Measurements from ENCODE around the gene CSF2RB.

The CSF2RB gene

GRCh38 chr22:36938886-36939285, 25.5 kb downstream of the CSF2RB start:
- DNase-seq, result no peak

- no peak for DNase-seq
These were observed 27.2 kb downstream of the CSF2RB start for GRCh38 chr22:36940676-36941075.

DNA sequence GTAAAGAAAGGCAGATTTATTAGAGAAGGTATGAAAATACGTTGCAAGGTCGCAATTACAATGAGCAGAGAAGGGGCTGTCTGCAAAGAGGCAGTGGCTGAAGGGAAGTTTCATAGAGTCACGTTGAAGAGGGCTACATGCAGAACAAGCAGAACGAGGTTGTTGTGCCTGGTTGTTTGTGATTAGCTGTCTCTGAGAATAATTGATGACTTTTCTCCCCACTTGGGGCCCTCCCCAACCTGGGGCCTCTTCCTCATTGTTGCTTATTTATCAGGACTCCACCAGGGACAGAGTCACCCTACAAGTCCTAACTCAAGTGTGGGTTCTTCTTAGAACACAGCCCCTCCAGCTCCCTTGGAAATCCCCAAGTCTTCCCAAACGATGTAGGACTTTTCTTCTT, 29.1 kb downstream of the CSF2RB start:
- DNase-seq, result no peak

DNA sequence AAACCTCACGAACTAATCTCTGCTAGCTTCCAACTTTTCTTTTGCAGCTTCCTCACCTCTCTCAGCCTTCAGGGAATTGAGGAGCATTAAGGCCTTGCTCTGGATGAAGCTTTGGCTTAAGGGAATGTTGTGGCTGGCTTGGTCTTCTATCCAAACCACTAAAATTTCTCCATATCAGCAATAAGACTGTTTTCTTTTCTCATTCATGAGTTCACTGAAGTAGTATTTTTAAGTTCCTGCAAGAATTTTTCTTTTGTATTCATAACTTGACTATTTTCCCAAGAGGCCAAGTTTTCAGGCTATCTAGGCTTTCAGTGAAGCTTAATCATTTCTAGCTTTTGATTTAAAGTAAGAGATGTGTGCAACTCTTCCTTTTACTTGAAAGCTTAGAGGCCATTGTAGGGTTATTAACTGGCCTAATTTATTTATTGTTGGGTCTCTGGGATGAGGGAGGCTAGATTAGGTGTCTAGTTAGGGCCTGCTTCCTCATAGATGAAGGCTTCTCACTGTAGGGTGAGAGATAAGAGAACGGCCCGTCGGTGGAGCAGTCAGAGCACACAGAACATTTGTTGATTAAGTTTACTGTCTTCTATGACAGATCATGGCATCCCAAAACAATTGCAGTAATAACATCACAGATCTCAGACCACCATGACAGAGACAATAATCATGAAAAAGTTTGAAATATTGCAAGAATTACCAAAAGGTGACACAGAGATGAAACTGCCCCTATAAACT, 33.2 kb downstream of the CSF2RB start:
- no peak for DNase-seq

DNA sequence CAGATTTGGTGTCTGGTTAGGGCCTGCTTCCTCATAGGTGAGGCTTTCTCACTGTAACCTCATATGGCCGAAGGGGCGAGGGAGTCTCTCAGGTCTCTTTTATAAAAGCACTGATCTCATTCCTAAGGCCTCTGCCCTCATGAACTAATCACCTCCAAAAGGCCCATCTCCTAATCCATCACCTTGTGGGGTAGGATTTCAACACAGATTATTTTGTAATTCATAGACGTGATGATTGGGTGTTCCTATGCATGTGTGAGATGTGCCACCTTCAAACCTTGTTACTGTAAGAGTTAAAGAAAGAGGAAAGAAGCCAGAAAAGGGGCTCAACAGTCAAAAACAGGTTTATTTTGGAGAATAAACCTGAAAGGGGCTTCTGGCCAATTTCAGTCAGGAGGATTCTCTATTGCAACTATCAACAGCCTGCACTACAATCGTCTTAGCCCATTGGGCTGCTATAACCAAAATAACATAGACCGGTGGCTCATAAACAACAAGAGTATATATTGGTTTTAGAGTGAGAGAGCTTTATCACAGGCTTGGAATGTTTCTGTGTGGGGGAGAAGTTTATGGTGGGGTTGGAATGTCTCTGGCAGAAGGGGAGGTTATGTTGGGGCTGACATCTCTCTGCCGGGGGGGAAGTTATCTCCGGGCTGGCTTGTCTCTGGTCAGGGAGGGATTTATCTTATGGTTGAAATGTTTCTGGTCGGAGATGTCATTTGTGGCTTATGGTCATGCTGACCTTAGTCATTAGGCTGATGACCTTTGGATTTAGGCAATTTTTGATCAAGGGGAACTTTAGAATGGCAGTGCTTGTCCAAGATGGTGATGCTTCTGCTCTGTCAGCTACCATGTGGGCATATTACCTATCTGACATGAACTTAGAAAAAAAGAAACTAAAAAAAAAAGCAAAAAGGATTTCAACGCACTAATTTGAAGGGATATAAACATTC, 35.1 kb downstream of the CSF2RB start:
- DNase-seq, result no peak

DNA sequence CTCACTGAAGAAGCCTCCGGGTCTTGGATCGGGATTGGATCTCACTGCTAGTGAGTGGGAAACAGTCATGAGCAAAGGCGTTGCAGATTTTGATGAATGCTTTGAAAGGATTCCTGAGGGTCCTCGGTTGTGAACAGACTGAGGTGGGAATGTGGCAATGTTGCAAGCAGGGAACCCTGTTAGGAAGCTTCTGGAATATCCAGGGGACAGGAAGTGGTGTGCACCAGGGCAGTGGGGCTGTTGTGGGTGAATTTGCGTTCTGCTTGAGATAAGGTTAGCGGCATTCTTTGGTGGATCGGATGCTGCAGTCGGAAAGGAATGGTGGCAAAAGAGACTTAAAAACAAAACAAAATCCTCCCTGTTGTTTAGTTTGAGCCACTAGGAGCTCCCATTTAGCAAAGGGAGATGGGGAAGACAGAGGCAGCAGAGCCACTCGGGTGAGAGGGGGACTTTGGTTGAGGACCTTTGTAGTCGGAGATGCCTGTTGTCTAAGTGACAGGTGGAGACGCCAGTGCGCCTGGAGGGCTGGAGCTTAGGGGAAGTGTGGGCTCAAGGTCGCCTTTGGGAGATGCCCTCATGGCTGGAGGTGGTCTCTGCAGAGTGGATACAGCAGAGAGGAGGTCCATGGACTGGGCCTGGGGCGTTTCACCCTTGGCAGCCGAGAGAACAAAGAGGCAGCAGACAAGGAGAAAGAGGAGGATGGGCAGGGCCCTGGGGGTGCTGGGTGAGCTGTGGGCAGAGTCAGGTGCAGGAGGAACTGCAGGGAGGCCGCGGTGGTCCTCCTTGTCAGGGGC, 37.6 kb downstream of the CSF2RB start:
- no peak for DNase-seq

- DNase-seq, result no peak
These were observed 38.3 kb downstream of the CSF2RB start for GRCh38 chr22:36951746-36952145.

DNA sequence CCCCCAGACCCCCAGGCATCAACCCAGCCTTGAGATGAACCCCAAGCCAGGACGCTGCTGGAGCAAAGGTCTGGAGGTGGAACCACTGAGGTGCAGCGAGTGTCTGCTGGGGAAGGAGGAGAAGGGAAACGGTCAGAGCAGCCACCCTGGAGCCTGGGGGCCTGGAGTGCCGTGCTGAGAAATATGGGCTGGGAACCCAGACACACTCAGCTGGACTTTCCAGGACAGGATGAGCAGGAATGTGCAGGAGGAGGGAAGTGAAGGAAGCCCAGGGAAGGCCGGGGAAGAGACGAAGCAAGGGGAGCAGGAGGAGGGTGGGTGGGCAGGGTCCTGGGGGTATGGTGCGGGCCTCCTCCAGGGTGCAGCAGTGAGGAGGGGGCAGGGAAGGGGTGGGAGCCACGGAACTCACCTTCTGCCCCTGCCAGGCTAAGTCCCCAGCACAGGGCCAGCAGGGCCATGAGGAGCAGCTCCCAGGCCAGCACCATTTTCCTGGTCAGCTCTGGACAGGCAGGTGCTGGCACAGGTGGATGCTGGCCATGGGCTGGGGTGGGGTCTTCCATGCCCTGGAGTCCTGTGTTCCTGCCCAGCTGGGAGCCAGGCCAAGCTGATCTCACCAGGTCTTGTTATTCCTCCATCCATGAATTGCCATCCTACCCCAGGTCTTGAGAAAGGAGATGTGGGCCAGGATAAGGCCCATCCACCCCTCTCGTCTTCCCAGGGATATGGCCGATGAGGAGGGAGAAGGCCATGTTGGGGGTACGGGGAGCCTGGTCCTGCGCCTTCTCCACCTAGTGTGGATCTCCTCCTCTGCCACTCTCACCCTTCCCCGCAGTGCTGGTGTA, 40.0 kb downstream of the CSF2RB start:
- DNase-seq, result no peak

- no peak for DNase-seq
These were observed 41.0 kb downstream of the CSF2RB start for GRCh38 chr22:36954251-36955014.

GRCh38 chr22:36955691-36956090, 42.3 kb downstream of the CSF2RB start:
- no peak for DNase-seq

- DNase-seq, result no peak
These were observed 44.9 kb downstream of the CSF2RB start for GRCh38 chr22:36958366-36958765.

DNA sequence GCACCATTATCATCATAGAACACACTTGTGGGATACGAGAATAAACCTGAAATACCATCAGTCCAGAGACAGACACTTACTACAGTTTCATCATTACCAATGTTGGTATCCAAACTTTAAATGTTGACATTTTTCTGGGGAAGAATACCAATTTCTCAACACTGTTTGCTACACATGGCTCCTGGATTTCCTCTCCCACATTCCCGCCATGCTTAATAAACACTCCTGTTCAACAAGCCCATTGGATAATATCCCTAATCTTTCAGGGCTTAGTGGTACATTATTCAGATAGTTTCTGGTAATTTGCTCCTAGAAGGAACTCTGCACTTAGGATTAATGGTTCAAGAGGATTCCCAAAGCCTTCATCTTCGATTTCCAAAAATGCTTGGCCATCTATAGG, 48.2 kb downstream of the CSF2RB start:
- no peak for DNase-seq

DNA sequence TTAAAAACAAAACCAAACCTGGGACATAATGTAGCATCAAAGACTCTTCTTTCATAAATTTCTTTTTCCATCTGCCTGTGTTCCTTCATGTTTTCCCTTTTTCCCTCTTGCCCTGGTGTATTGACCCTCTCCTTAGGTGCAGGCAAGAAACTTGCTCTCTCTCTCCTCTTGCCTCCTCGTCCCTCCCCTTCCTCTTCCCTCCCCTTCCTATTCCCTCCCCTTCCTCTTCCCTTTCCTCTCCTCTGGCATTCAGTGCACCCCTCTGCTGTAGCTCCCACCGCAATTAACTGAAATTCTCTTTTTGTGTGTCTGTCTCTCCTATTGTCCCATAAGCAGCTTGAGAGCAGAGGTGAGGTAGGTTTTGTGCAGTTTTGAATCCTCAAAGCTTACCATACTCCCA, 49.9 kb downstream of the CSF2RB start:
- no peak for DNase-seq

- no peak for DNase-seq
These were observed 50.7 kb downstream of the CSF2RB start for GRCh38 chr22:36964106-36964505.

DNA sequence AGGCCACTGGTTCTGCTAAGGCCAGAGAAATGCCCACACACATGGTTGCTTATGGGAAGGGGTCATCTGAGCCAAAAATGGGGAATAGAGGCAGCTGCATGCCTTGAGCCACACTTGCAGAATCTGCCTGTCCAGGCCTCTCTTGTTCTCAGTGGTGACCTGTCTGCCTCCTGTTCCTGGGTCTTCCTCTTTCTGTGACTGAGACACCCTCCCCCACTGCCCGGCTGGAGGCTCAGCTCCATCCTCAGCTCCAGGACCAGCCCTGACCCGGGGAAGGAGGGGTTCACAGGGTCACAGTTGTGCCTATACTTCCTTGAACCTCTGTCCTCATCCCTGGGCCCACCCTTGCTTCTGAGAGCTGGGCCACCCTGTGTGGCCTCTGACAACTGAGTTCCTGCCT, 52.3 kb downstream of the CSF2RB start:
- no peak for DNase-seq

- DNase-seq, result no peak
These were observed 53.6 kb downstream of the CSF2RB start for GRCh38 chr22:36966851-36967540.

DNA sequence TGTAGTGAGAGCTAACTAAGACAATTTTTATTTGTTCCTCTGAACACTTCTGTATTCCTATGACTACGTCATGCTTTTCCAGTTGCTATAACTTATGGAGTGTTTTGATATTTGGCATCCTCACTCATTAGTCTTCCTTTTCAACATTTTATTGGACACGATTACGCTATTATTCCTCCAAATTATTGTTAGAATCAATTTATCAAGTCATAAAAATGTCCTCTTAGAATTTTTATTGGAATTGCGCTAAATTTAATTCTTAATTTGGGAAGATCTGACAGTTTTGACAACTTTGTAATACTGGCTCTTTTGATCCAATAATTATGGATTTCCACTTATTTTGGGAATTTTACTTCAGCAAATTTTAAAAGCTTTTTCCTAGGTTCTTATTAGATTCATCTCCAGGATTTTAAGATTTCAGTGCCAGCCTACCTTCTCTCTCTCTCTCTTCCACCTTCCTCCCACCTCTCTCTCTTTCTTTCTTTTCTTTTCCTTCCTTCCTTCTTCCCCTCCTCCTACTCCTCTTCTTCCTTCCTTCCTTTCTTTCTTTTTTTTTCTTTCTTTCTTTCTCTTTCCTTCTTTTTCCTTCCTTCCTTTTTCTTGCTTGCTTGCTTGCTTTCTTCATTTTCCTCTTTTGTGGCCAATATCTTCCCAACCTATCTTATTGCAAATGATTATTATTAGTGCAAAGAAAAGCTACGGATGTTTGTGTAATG, 55.0 kb downstream of the CSF2RB start:
- no peak for DNase-seq

- no peak for DNase-seq
These were observed 58.1 kb downstream of the CSF2RB start for GRCh38 chr22:36971341-36972125.

DNA sequence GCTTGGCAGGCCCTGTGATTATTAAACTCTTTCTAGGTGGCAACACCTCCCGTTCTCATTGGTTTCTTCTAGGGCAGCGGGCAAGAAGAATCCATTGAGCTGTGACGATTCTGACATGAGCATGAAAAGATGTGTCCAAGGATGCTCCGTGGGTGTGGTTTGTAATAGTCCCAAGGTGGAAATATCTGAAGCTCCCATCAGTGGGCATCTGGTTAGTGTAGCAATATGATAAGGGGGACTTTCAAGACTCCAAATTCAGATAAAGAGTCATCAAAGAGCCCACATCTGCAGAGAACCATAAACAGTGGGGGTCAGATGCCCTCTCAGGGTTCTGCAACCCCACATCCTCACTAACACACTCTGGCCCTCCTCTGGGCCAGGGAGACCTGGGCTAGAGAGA, 63.2 kb downstream of the CSF2RB start:
- DNase-seq, result no peak

Measured in DMS79 (cell line).